Activated T-helper 2 cell treated with anti-CD3 and anti-CD28 coated beads, Interferon-gamma antibody, Interleukin-2, Interleukin-4, amounts not matched to agents 10 μg/mL and 5 μg/mL and 100 μg/mL, durations not matched to agents 14 hours and 24 hours and 36 hours (primary cell): ENCODE results near the gene SNX13. TPM values are rescaled to one million over a fixed set of nuclear protein-coding genes. Genes with fewer than 3 reads are reported as not detected.

Source experiments
- DNase-seq: peaks from one replicate; pipeline ENCODE4 v3.0.0; 2021; ENCODE audit warnings: low spot score
- H3K27ac Mint-ChIP-seq: one replicate; pipeline ENCODE4 v1.8.0; 2021; ENCODE audit warnings: mixed read lengths
- H3K27me3 Mint-ChIP-seq: one replicate; pipeline ENCODE4 v1.8.0; 2021; ENCODE audit warnings: low read depth, mixed read lengths
- H3K36me3 Mint-ChIP-seq: one replicate; pipeline ENCODE4 v1.8.0; 2021; ENCODE audit warnings: low read depth, mixed read lengths
- H3K4me1 Mint-ChIP-seq: one replicate; pipeline ENCODE4 v1.8.0; 2021; ENCODE audit warnings: low read depth, mixed read lengths
- H3K4me3 Mint-ChIP-seq: one replicate; pipeline ENCODE4 v1.8.0; 2021; ENCODE audit warnings: low read depth, mild to moderate bottlenecking, moderate library complexity, mixed read lengths
- H3K9me3 Mint-ChIP-seq: one replicate; pipeline ENCODE4 v1.8.0; 2021; ENCODE audit warnings: mixed read lengths
- intact Hi-C: fragments of 100-400 bp; cut with micrococcal nuclease; formaldehyde crosslinking; loops from one replicate; pipeline ENCODE4 v1.15.1; 2023
- total RNA-seq: library from RNA; stranded (reverse); gene quantifications from 2 replicates; pipeline ENCODE4 v1.2.3, GENCODE V29; 2022

The SNX13 gene
- total RNA-seq, 1 donor from 2014 or later, result 21.9 TPM

GRCh38 chr7:17965603-17966002, 25.3 kb upstream of the SNX13 start:
- Mint-ChIP-seq H3K4me1 (no peaks in the 10 kb centered on the region), H3K36me3 (no peaks in the 10 kb centered on the region), H3K4me3 (no peak overlapping the region), H3K9me3 (no peaks in the 10 kb centered on the region), H3K27ac (no peak overlapping the region), H3K27me3 (peaks cover 19% of the 10 kb centered on the region)
- no peak for DNase-seq
- intact Hi-C loops, result no loop called here

- H3K27ac Mint-ChIP-seq, result no peak overlapping the region
- no peaks in the 10 kb centered on the region for H3K9me3 Mint-ChIP-seq
- H3K4me1 Mint-ChIP-seq, result no peaks in the 10 kb centered on the region
- intact Hi-C loops, result no loop called here
- H3K36me3 Mint-ChIP-seq, result no peaks in the 10 kb centered on the region
- no peak for DNase-seq
- peaks cover 22% of the 10 kb centered on the region for H3K27me3 Mint-ChIP-seq
- H3K4me3 Mint-ChIP-seq, result no peak overlapping the region
Measured at GRCh38 chr7:17963281-17963680, 23.0 kb upstream of the SNX13 start.

GRCh38 chr7:17962652-17963051, 22.4 kb upstream of the SNX13 start:
- intact Hi-C loops, result no loop called here

GRCh38 chr7:17957871-17958270, 17.6 kb upstream of the SNX13 start:
- intact Hi-C loops, result no loop called here
- Mint-ChIP-seq H3K36me3 (no peaks in the 10 kb centered on the region), H3K9me3 (no peaks in the 10 kb centered on the region), H3K4me3 (no peak overlapping the region), H3K4me1 (peaks cover 8% of the 10 kb centered on the region), H3K27me3 (peaks cover 30% of the 10 kb centered on the region), H3K27ac (no peak overlapping the region)
- no peak for DNase-seq

More at GRCh38 chr7:17962652-17963051, 22.4 kb upstream of the SNX13 start:
- Mint-ChIP-seq H3K27me3 (peaks cover 24% of the 10 kb centered on the region), H3K9me3 (no peaks in the 10 kb centered on the region), H3K4me3 (no peak overlapping the region), H3K27ac (no peak overlapping the region), H3K36me3 (no peaks in the 10 kb centered on the region), H3K4me1 (no peaks in the 10 kb centered on the region)
- no peak for DNase-seq

- Mint-ChIP-seq H3K27ac (no peak overlapping the region), H3K9me3 (no peaks in the 10 kb centered on the region), H3K36me3 (no peaks in the 10 kb centered on the region), H3K27me3 (peaks cover 17% of the 10 kb centered on the region), H3K4me3 (peak overlapping the region; percentile 44), H3K4me1 (peaks cover 19% of the 10 kb centered on the region)
- DNase-seq, result peak; percentile 28
- intact Hi-C loops, result loop anchor here (1.0 to 5.0 kb wide), 2 partner anchors 18 to 110 kb away; no protein-coding TSS in a partner anchor
Measured at GRCh38 chr7:17952387-17952786, 12.1 kb upstream of the SNX13 start.

GRCh38 chr7:17951742-17952254, 11.5 kb upstream of the SNX13 start:
- Mint-ChIP-seq H3K9me3 (no peaks in the 10 kb centered on the region), H3K4me3 (no peak overlapping the region), H3K4me1 (peaks cover 21% of the 10 kb centered on the region), H3K27me3 (peaks cover 17% of the 10 kb centered on the region), H3K27ac (no peak overlapping the region), H3K36me3 (no peaks in the 10 kb centered on the region)
- intact Hi-C loops, result loop anchor here (1.0 to 5.0 kb wide), 2 partner anchors 17 to 109 kb away; no protein-coding TSS in a partner anchor
- DNase-seq, result no peak

- H3K4me3 Mint-ChIP-seq, result no peak overlapping the region
- no peak overlapping the region for H3K27ac Mint-ChIP-seq
- intact Hi-C loops, result loop anchor here (10.0 kb wide), 3 partner anchors 644 to 1304 kb away; partner anchors contain the start of genes ANKMY2 and BZW2
- H3K4me1 Mint-ChIP-seq, result peaks cover 23% of the 10 kb centered on the region
- H3K27me3 Mint-ChIP-seq, result peaks cover 17% of the 10 kb centered on the region
- H3K9me3 Mint-ChIP-seq, result no peaks in the 10 kb centered on the region
- no peak for DNase-seq
- H3K36me3 Mint-ChIP-seq, result no peaks in the 10 kb centered on the region
Measured at GRCh38 chr7:17948526-17949238, 8.4 kb upstream of the SNX13 start.

- Mint-ChIP-seq H3K9me3 (no peaks in the 10 kb centered on the region), H3K36me3 (peaks cover under 1% of the 10 kb centered on the region), H3K27ac (no peak overlapping the region), H3K4me3 (no peak overlapping the region), H3K27me3 (peaks cover 14% of the 10 kb centered on the region), H3K4me1 (peaks cover 14% of the 10 kb centered on the region)
- intact Hi-C loops, result loop anchor here (10.0 kb wide), 3 partner anchors 643 to 1303 kb away; partner anchors contain the start of genes ANKMY2 and BZW2
- no peak for DNase-seq
Measured at GRCh38 chr7:17947620-17948019, 7.3 kb upstream of the SNX13 start.

- Mint-ChIP-seq H3K9me3 (no peaks in the 10 kb centered on the region), H3K4me1 (peaks cover 12% of the 10 kb centered on the region), H3K4me3 (no peak overlapping the region), H3K27me3 (peaks cover 19% of the 10 kb centered on the region), H3K36me3 (peaks cover 4% of the 10 kb centered on the region), H3K27ac (no peak overlapping the region)
- no peak for DNase-seq
- intact Hi-C loops, result loop anchor here (10.0 kb wide), 3 partner anchors 642 to 1302 kb away; partner anchors contain the start of genes ANKMY2 and BZW2
Measured at GRCh38 chr7:17946591-17946990, 6.3 kb upstream of the SNX13 start.

- H3K9me3 Mint-ChIP-seq, result no peaks in the 10 kb centered on the region
- no peak overlapping the region for H3K4me3 Mint-ChIP-seq
- H3K4me1 Mint-ChIP-seq, result peaks cover 18% of the 10 kb centered on the region
Measured at GRCh38 chr7:17944720-17945119, 4.4 kb upstream of the SNX13 start.

GRCh38 chr7:17943006-17943405, 2.7 kb upstream of the SNX13 start:
- peaks cover 16% of the 10 kb centered on the region for H3K27me3 Mint-ChIP-seq
- no peaks in the 10 kb centered on the region for H3K9me3 Mint-ChIP-seq
- H3K4me1 Mint-ChIP-seq, result peaks cover 33% of the 10 kb centered on the region
- no peak for DNase-seq
- intact Hi-C loops, result loop anchor here (5.0 to 10.0 kb wide), 4 partner anchors 638 to 1298 kb away; partner anchors contain the start of genes ANKMY2 and BZW2
- peaks cover 4% of the 10 kb centered on the region for H3K36me3 Mint-ChIP-seq
- no peak overlapping the region for H3K27ac Mint-ChIP-seq
- no peak overlapping the region for H3K4me3 Mint-ChIP-seq

More at GRCh38 chr7:17944720-17945119, 4.4 kb upstream of the SNX13 start:
- no peak overlapping the region for H3K27ac Mint-ChIP-seq
- H3K27me3 Mint-ChIP-seq, result peaks cover 19% of the 10 kb centered on the region
- intact Hi-C loops, result loop anchor here (5.0 to 10.0 kb wide), 4 partner anchors 640 to 1300 kb away; partner anchors contain the start of genes ANKMY2 and BZW2
- no peak for DNase-seq
- H3K36me3 Mint-ChIP-seq, result peaks cover 4% of the 10 kb centered on the region

GRCh38 chr7:17942231-17942630, 1.9 kb upstream of the SNX13 start:
- intact Hi-C loops, result loop anchor here (5.0 to 10.0 kb wide), 4 partner anchors 637 to 1297 kb away; partner anchors contain the start of genes ANKMY2 and BZW2
- H3K36me3 Mint-ChIP-seq, result peaks cover 8% of the 10 kb centered on the region
- H3K4me1 Mint-ChIP-seq, result peaks cover 37% of the 10 kb centered on the region
- no peak overlapping the region for H3K27ac Mint-ChIP-seq
- peaks cover 15% of the 10 kb centered on the region for H3K27me3 Mint-ChIP-seq
- H3K4me3 Mint-ChIP-seq, result no peak overlapping the region
- no peaks in the 10 kb centered on the region for H3K9me3 Mint-ChIP-seq
- no peak for DNase-seq

GRCh38 chr7:17940951-17941431, 697 bp upstream of the SNX13 start:
- DNase-seq, result no peak
- H3K27ac Mint-ChIP-seq, result peak overlapping the region; percentile 65
- H3K36me3 Mint-ChIP-seq, result peaks cover 11% of the 10 kb centered on the region
- intact Hi-C loops, result loop anchor here (5.0 to 10.0 kb wide), 4 partner anchors 636 to 1296 kb away; partner anchors contain the start of genes ANKMY2 and BZW2
- peaks cover 15% of the 10 kb centered on the region for H3K27me3 Mint-ChIP-seq
- peaks cover 38% of the 10 kb centered on the region for H3K4me1 Mint-ChIP-seq
- H3K9me3 Mint-ChIP-seq, result no peaks in the 10 kb centered on the region
- peak overlapping the region; percentile 97 for H3K4me3 Mint-ChIP-seq
